HG02870 (cell line): ENCODE results near the gene RAPGEF2.

Experiments
- ATAC-seq: cut with Tn5 transposase; IDR thresholded peaks from one replicate; pipeline ENCODE4 v1.9.1; 2021; ENCODE audit warnings: mild to moderate bottlenecking, moderate library complexity; ENCODE audit not compliant: unreplicated experiment

The RAPGEF2 gene

GRCh38 chr4:159188646-159189045 lies 85.8 kb downstream of the RAPGEF2 start:
- no peak for ATAC-seq

GRCh38 chr4:159190651-159191050 lies 87.8 kb downstream of the RAPGEF2 start:
- no peak for ATAC-seq

- no peak for ATAC-seq
Measured at GRCh38 chr4:159191989-159192388, 89.1 kb downstream of the RAPGEF2 start.

GRCh38 chr4:159193046-159193620 lies 90.3 kb downstream of the RAPGEF2 start:
- no peak for ATAC-seq

- no peak for ATAC-seq
Measured at GRCh38 chr4:159195361-159195769, 92.5 kb downstream of the RAPGEF2 start.

- ATAC-seq, result no peak
Measured at GRCh38 chr4:159197260-159197884, 94.5 kb downstream of the RAPGEF2 start.

- no peak for ATAC-seq
Measured at GRCh38 chr4:159197885-159198269, 95.0 kb downstream of the RAPGEF2 start.

- ATAC-seq, result no peak
Measured at GRCh38 chr4:159199826-159200225, 96.9 kb downstream of the RAPGEF2 start.

GRCh38 chr4:159201168-159201567 lies 98.3 kb downstream of the RAPGEF2 start:
- ATAC-seq, result no peak

GRCh38 chr4:159204566-159204965 lies 101.7 kb downstream of the RAPGEF2 start:
- no peak for ATAC-seq

- no peak for ATAC-seq
Measured at GRCh38 chr4:159205466-159205865, 102.6 kb downstream of the RAPGEF2 start.

- ATAC-seq, result peak; percentile 85
Measured at GRCh38 chr4:159206427-159206871, 103.6 kb downstream of the RAPGEF2 start.

GRCh38 chr4:159209249-159209648 lies 106.4 kb downstream of the RAPGEF2 start:
- no peak for ATAC-seq

- ATAC-seq, result no peak
Measured at GRCh38 chr4:159210975-159211374, 108.1 kb downstream of the RAPGEF2 start.

GRCh38 chr4:159212675-159213293 lies 109.9 kb downstream of the RAPGEF2 start:
- no peak for ATAC-seq

GRCh38 chr4:159216834-159217233 lies 114.0 kb downstream of the RAPGEF2 start:
- no peak for ATAC-seq

- no peak for ATAC-seq
Measured at GRCh38 chr4:159219862-159220261, 117.0 kb downstream of the RAPGEF2 start.

- no peak for ATAC-seq
Measured at GRCh38 chr4:159220353-159220752, 117.5 kb downstream of the RAPGEF2 start.

- ATAC-seq, result no peak
Measured at GRCh38 chr4:159221280-159221679, 118.4 kb downstream of the RAPGEF2 start.

- no peak for ATAC-seq
Measured at GRCh38 chr4:159222043-159222552, 119.2 kb downstream of the RAPGEF2 start.

- no peak for ATAC-seq
Measured at GRCh38 chr4:159224408-159224807, 121.5 kb downstream of the RAPGEF2 start.

GRCh38 chr4:159227378-159227777 lies 124.5 kb downstream of the RAPGEF2 start:
- ATAC-seq, result no peak
